GM18907 (cell line): ENCODE data around the gene GPLD1.
A peak's percentile ranks its signal among the peaks of the same experiment; 100 is the strongest.

ENCODE experiments used
- ATAC-seq: cut with Tn5 transposase; IDR thresholded peaks from one replicate; pipeline ENCODE4 v1.9.1; 2021; ENCODE audit warnings: mild to moderate bottlenecking, moderate library complexity; ENCODE audit not compliant: unreplicated experiment

The GPLD1 gene

GRCh38 chr6:24501914-24502313 is 12.5 kb upstream of the GPLD1 start:
- no peak for ATAC-seq

- ATAC-seq: no peak
Observed at GRCh38 chr6:24501374-24501773, 12.0 kb upstream of the GPLD1 start.

- ATAC-seq: no peak
Observed at GRCh38 chr6:24500683-24501082, 11.3 kb upstream of the GPLD1 start.

GRCh38 chr6:24497254-24497970 is 8.0 kb upstream of the GPLD1 start:
- ATAC-seq: no peak

- peak; percentile 74 for ATAC-seq
Observed at GRCh38 chr6:24494821-24495795, 5.7 kb upstream of the GPLD1 start, which contains the start of gene ALDH5A1. Gene ALDH5A1 (plus strand): TSS chr6:24494969. CDS start chr6:24494997, 28 bp downstream.

- peak; percentile 15 for ATAC-seq
Observed at GRCh38 chr6:24493945-24494820, 4.8 kb upstream of the GPLD1 start.

- no peak for ATAC-seq
Observed at GRCh38 chr6:24492475-24492874, 3.1 kb upstream of the GPLD1 start.

GRCh38 chr6:24490948-24491347 is 1.6 kb upstream of the GPLD1 start:
- ATAC-seq: no peak

- ATAC-seq: no peak
Observed at GRCh38 chr6:24489881-24490280, 503 bp upstream of the GPLD1 start.

GRCh38 chr6:24486065-24486464 is 3.3 kb downstream of the GPLD1 start:
- no peak for ATAC-seq

GRCh38 chr6:24484657-24485323 is 4.6 kb downstream of the GPLD1 start:
- no peak for ATAC-seq

GRCh38 chr6:24481449-24481848 is 7.9 kb downstream of the GPLD1 start:
- no peak for ATAC-seq

GRCh38 chr6:24480705-24481104 is 8.7 kb downstream of the GPLD1 start:
- no peak for ATAC-seq

GRCh38 chr6:24478903-24479302 is 10.5 kb downstream of the GPLD1 start:
- ATAC-seq: no peak

GRCh38 chr6:24477070-24477469 is 12.3 kb downstream of the GPLD1 start:
- ATAC-seq: no peak

- no peak for ATAC-seq
Observed at GRCh38 chr6:24476631-24477030, 12.7 kb downstream of the GPLD1 start.

- no peak for ATAC-seq
Observed at GRCh38 chr6:24472181-24472580, 17.2 kb downstream of the GPLD1 start.

- ATAC-seq: no peak
Observed at GRCh38 chr6:24469811-24470210, 19.6 kb downstream of the GPLD1 start.

- no peak for ATAC-seq
Observed at GRCh38 chr6:24464253-24465038, 24.9 kb downstream of the GPLD1 start.

- no peak for ATAC-seq
Observed at GRCh38 chr6:24460966-24461365, 28.4 kb downstream of the GPLD1 start.
